Stimulated activated effector memory CD8-positive, alpha-beta T cell treated with anti-CD3 and anti-CD28 coated beads, Interleukin-12 subunit alpha, Interleukin-12 subunit beta, amount 100 ng/mL, for 72 hours (primary cell): ENCODE results near the gene ALDH18A1.

ENCODE experiments used
- ATAC-seq: fragments of 150-1000 bp; cut with Tn5 transposase; 2 replicates; pipeline ENCODE4 v1.10.0; 2021
- DNase-seq, 2 donors: peaks; one replicate each; pipeline ENCODE4 v3.0.0; 2021 to 2022; ENCODE audit warnings: low spot score in 2 of 2
- H3K27ac Mint-ChIP-seq: one replicate; pipeline ENCODE4 v1.8.0; 2022; ENCODE audit warnings: mild to moderate bottlenecking, mixed read lengths
- H3K36me3 Mint-ChIP-seq: one replicate; pipeline ENCODE4 v1.8.0; 2022; ENCODE audit warnings: mild to moderate bottlenecking, mixed read lengths
- H3K4me1 Mint-ChIP-seq: one replicate; pipeline ENCODE4 v1.8.0; 2022; ENCODE audit warnings: mixed read lengths
- H3K4me3 Mint-ChIP-seq: one replicate; pipeline ENCODE4 v1.8.0; 2022; ENCODE audit warnings: mild to moderate bottlenecking, mixed read lengths
- H3K9me3 Mint-ChIP-seq: one replicate; pipeline ENCODE4 v1.8.0; 2022; ENCODE audit warnings: mixed read lengths

The ALDH18A1 gene

DNA sequence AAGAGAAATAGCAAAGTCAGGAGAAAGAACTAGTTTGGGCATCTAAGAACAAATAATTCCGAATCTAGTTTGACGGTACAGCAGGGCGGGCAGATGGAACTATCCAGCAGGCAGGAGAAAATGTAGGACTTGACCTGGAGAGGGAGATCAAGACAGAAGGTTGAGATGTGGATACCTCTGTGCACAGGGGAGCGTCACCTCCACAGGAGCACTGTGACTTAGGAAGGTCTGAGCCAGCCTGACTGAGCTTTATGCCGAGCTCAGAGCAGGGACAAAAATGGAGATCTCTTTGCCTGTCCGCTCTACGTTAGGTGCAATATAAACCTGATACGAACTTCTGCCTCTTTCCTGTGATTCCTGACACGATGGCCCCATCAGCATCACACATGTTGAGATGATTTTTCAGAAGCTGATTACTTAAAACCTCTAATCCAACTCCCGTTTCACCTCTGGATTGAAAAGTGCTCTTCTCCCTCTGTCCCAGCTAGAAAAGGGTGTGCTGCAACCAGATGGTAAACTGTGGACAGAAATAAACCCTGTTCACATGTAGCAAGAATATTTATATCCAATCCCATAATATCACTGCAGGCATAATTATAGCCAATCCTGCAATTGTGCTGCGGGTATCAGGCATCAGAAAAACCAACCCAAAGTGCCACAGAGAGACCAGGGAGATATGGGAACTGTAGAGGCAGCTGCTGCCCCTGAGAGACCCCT is 81.7 kb downstream of the ALDH18A1 start:
- peak; percentile 28 for ATAC-seq
- H3K4me3 Mint-ChIP-seq, result no peak overlapping the region
- H3K4me1 Mint-ChIP-seq, result no peaks in the 10 kb centered on the region
- no peaks in the 10 kb centered on the region for H3K9me3 Mint-ChIP-seq
- H3K36me3 Mint-ChIP-seq, result no peaks in the 10 kb centered on the region
- H3K27ac Mint-ChIP-seq, result no peak overlapping the region
- no peak for DNase-seq

DNA sequence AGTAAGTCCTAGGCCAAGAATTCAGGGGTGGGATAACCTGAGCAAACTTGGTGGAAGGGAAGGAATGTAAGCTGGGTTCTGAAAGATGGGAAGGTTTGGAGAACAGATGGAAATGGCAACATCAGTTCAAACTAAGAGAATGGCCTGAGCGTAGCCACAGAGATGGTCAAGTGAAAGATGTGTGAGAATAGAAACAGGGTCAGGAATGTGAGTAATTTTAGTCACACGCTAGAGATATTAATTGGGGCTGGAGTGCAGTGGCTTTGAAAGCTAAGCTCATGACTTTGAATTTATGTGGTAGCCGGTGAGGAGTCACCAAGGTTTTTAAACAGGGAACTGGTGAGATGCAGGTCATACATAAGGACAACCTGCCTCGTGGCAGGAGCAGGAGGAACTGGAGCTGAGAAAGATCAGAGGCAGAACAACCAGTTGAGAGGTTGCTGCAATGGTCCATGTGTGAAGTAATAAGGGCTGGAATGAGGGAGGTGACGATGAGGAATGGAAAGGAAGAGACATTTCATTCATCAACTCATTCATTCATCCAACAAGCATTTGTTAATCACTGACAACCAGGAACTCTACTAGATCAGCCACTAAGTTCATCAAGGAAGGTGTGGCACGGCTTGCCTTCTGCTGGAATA is 82.4 kb downstream of the ALDH18A1 start:
- Mint-ChIP-seq H3K4me1 (no peaks in the 10 kb centered on the region), H3K4me3 (no peak overlapping the region), H3K9me3 (no peaks in the 10 kb centered on the region), H3K36me3 (no peaks in the 10 kb centered on the region), H3K27ac (no peak overlapping the region)
- DNase-seq, result no peak
- no peak for ATAC-seq

DNA sequence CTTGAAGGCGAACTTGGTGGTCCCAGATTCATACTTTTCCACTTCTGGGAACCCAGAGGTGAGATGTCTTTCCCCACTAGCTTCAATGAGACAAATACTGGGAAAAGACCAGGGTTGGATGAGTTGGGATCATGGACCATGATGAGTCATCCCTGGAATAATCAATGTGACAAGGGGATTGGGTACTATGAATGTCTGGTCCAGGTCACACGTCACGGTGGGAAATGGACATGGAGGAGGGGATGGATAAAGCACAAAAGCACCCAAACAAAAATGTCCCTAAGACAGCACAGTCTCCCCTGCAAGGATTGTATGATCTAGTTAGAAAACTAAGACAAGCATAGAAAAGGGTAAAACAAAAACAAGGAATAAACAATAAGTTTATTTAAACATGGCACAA is 83.0 kb downstream of the ALDH18A1 start:
- Mint-ChIP-seq H3K4me1 (no peaks in the 10 kb centered on the region), H3K4me3 (no peak overlapping the region), H3K27ac (no peak overlapping the region), H3K9me3 (no peaks in the 10 kb centered on the region), H3K36me3 (no peaks in the 10 kb centered on the region)
- no peak for ATAC-seq
- no peak for DNase-seq

DNA sequence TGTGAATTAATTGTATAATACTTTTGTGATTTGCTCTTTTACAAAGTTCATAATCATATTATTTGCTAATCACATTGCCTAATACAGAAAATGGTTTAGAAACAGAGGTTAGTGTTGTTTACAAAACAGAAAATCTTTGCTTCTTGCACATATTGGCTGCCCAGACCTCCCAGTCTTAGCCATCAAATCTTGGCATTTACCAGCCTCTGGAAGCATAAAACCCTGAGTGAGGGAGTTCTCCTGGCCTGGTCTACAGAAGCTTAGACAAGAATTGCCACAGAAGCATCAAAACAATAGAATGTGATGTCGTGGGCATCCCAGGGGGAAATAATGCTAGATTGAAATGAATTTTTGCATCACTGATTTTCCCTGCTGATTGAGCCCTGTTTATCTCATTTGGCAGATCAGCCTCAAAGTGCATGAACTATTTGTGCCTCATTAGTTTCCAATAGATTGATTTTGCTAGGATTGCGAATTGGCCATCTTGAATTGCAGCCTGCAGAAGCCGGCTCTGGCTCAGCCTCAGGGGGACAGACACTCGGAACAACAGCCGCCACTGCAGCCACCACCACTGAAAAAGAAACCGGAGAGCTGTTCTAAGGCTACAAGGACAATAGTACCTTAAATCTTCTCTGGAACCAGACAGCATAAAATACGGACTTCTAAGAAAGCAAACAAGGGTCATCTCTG is 84.2 kb downstream of the ALDH18A1 start:
- ATAC-seq, result no peak
- Mint-ChIP-seq H3K36me3 (no peaks in the 10 kb centered on the region), H3K9me3 (no peaks in the 10 kb centered on the region)

DNA sequence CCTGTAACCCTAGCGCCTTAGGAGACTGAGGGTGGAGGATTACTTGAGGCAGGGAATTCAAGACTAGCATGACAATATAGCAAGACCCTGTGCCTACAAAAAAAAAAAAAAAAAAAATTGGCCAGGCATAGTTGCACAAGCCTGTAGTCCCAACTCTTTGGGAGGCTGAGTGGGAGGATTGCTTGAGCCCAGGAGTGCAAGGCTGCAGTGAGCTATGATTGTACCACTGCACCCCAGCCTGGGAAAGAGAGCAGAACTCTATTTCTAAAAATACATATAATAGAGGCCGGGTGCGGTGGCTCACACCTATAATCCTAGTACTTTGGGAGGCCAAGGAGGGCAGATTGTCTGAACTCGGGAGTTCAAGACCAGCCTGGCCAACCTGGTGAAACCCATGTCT is 85.1 kb downstream of the ALDH18A1 start:
- DNase-seq (no peak), ATAC-seq (no peak)
- Mint-ChIP-seq H3K36me3 (no peaks in the 10 kb centered on the region), H3K4me3 (no peak overlapping the region), H3K27ac (no peak overlapping the region), H3K4me1 (no peaks in the 10 kb centered on the region), H3K9me3 (no peaks in the 10 kb centered on the region)

More for the DNA sequence above, 84.2 kb downstream of the ALDH18A1 start:
- H3K4me3 Mint-ChIP-seq, result no peak overlapping the region
- H3K27ac Mint-ChIP-seq, result no peak overlapping the region
- H3K4me1 Mint-ChIP-seq, result no peaks in the 10 kb centered on the region
- no peak for DNase-seq

DNA sequence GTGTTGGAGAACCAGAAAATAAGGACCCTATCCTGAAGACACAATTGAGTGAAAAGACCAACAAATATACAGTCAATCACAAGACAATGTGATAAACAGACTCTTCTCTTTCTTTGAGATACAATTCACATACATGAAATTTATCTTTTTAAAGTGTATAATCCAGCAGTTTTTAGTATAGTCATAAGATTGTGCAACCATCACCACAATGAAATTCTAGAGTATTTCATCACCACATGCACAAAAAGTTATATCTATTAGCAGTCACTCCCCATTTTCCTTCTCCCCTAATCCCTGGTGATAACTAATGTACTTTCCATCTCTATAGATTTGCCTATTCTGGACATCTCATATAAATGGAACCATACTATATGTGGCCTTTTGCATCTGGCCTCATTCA is 87.1 kb downstream of the ALDH18A1 start:
- no peaks in the 10 kb centered on the region for H3K36me3 Mint-ChIP-seq
- H3K4me1 Mint-ChIP-seq, result no peaks in the 10 kb centered on the region
- H3K27ac Mint-ChIP-seq, result no peak overlapping the region
- no peaks in the 10 kb centered on the region for H3K9me3 Mint-ChIP-seq
- ATAC-seq (no peak), DNase-seq (no peak)
- no peak overlapping the region for H3K4me3 Mint-ChIP-seq

DNA sequence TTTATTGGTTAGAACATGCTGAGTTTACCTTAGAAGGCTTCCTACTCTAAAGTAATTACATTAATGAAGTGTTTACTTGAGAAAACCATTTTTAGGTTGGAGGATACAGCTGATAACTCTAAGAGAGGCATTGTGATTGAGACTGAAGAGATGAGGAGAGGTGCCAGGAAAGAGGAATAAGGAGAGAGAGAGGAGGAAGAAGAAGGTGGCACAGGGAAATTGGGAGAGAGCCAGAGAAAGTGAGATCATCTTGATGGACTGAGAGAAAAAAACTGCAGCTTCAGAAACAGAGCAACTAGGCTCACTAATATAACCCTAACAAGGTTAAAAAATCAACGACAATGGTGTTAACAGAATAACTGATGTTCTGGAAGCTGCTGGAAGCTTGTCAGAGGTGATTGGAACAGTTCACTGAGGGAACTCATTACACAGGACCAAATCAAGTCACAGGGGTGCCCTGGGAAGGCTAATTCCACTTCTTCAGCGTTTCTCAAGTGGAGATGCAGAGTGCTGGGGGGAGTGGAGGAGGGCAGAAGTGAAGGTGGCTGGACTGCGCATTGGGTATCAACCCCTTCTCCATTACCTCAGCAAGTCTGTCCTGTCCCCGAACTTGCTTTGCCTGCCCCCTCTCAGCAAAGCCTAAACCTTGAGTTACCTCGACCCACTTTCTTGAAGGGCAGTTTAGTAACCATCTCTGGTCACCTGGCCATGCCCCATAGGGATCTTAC is 88.4 kb downstream of the ALDH18A1 start:
- H3K4me1 Mint-ChIP-seq, result no peaks in the 10 kb centered on the region
- H3K27ac Mint-ChIP-seq, result no peak overlapping the region
- no peak overlapping the region for H3K4me3 Mint-ChIP-seq
- ATAC-seq, result no peak
- no peak for DNase-seq
- H3K9me3 Mint-ChIP-seq, result no peaks in the 10 kb centered on the region
- H3K36me3 Mint-ChIP-seq, result no peaks in the 10 kb centered on the region

DNA sequence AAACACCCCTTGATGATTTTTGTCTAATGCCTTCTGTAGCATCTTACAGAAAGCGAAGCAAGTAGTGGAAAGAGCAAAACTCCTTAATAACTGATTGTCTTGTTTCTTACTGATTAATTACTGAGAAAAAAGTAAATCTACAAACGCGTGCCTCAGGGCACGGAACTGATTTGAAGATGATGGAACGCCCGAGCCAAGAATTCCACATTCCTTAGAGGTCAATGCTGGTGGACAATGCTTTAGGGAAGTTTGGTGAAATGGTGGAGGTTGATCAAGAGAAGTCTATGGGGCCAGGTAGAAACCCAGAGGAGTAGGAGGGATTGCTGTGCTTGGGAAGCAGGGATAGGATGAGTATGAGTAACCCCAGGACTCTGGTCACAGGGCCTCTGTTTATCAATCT is 90.4 kb downstream of the ALDH18A1 start:
- Mint-ChIP-seq H3K4me3 (no peak overlapping the region), H3K36me3 (no peaks in the 10 kb centered on the region), H3K9me3 (no peaks in the 10 kb centered on the region), H3K4me1 (no peaks in the 10 kb centered on the region), H3K27ac (no peak overlapping the region)
- no peak for ATAC-seq
- no peak for DNase-seq

DNA sequence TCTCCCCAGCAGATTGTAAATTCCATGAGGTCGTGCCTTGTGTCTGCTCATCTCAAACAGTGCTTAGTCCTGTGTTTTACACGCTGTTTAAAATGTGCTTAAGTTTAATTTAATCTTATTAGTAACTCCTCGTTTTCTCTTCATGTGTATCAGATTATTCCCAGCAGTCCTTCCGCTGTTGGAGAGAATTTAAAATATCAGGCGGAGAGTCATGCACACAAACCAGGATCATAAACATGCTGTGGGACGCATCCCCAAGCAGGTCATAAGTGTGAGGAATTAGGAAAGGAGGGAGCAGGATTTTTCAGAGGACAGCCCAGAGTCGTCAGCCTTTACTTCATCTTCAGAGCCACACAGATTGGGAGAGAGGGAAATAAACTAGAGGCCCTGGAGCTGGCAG is 91.2 kb downstream of the ALDH18A1 start:
- no peak for DNase-seq
- Mint-ChIP-seq H3K9me3 (no peaks in the 10 kb centered on the region), H3K36me3 (no peaks in the 10 kb centered on the region), H3K27ac (peak overlapping the region; percentile 11), H3K4me1 (peaks cover 6% of the 10 kb centered on the region), H3K4me3 (no peak overlapping the region)
- ATAC-seq, result no peak

DNA sequence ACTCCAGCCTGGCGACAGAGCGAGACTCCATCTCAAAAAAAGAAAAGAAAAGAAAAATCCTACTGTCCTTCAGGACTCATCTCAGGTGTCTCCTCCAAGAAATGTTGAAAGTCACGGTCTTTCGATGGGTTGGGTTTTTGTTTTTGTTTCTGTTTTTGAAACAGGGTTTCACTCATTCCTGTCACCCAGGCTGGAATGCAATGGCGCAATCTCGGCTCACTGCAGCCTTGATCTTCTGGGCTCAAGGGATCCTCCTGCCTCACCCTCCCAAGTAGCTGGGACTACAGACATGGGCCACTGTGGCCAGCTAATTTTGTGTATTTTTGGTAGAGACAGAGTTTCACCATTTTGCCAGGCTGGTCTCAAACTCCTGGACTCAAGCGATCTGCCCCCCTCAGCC is 92.2 kb downstream of the ALDH18A1 start:
- no peak for DNase-seq
- no peak for ATAC-seq
- Mint-ChIP-seq H3K36me3 (no peaks in the 10 kb centered on the region), H3K9me3 (no peaks in the 10 kb centered on the region), H3K27ac (no peak overlapping the region), H3K4me3 (no peak overlapping the region), H3K4me1 (peaks cover 17% of the 10 kb centered on the region)

DNA sequence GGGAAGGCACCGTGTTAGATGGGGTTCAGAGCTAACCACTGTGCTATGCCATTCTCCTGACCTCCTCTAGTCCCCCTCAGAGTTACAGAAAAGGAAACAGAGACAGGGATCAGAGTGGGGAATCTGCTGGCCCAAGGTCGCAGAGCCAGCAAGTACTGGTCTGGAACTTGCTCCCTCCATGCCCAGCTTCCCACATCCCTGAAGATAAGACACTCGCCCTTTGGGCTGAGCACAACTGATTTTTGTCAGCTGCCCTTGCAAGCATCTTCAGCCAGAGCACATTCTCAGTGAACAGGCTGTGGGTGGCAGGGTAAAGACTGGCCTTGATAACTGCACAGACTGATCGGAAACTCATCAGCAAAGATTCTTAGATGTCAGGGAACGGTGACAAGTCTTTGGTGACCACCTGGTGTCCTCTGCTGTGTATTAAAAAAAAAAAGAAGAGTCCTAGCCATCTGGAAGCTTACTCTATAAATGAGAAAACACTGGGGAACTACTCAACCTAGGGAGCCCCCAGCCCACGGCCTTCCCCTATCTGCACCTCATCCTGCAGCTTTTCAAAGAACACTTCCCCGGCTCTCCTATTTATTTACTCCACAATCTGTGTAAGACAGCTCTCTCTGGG is 94.1 kb downstream of the ALDH18A1 start:
- Mint-ChIP-seq H3K4me1 (peaks cover 18% of the 10 kb centered on the region), H3K27ac (peak overlapping the region; percentile 48), H3K4me3 (no peak overlapping the region), H3K9me3 (no peaks in the 10 kb centered on the region), H3K36me3 (no peaks in the 10 kb centered on the region)
- ATAC-seq (no peak), DNase-seq (no peak)

DNA sequence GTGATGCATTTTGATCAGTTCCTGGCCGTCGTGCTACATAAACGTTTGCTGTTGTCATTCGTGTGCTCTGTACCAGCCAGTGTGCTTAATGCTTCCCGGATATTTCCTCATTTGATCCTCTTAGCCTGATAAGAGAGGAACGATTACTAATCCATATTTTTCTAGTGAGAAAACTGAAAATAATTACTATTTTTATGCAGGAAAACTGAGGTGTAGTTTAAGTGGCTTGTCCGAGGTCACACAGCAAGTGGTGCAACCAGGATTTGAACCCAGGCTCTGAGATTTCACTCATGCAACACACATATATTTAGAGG is 94.7 kb downstream of the ALDH18A1 start:
- no peak overlapping the region for H3K27ac Mint-ChIP-seq
- no peaks in the 10 kb centered on the region for H3K9me3 Mint-ChIP-seq
- DNase-seq (no peak), ATAC-seq (no peak)
- H3K36me3 Mint-ChIP-seq, result no peaks in the 10 kb centered on the region
- H3K4me3 Mint-ChIP-seq, result peak overlapping the region; percentile 95
- H3K4me1 Mint-ChIP-seq, result peaks cover 18% of the 10 kb centered on the region

DNA sequence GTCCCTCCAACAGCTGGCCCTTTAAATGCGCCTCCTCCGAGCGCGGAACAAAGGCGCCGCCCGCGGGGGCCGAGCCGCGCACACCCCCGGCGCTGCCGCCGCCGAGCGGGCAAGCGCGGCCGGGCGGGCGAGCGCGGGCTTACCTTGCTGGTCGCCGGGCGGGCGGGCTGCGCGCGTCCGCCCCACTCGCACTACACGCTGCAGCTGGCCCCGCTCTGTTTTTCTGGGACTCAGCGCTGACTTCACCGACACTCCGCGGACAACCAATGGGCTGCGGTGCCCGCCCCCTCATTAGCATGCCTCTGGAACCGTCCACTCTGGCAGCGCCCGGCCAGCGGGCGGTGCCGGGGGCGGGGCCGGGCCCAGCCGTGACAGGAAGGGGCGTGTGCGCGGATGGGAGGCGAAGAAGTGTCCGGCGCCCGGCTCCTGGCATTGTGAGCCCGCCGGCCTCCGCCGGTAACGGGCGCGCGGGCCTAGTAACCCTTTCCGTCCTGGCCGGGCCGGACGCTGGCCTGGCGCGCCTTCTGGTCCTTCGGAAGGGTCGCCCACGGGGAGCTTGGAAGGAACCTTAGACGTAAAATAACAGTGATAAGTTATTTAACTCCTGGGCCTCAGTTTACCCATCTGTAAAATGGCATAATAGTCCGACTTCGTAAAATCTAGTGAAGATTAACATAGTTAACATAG is 95.2 kb downstream of the ALDH18A1 start, which contains the start of gene SORBS1:
SORBS1 (minus strand) TSS at position 195 of the 687 bp plus-strand sequence. CDS start 120,236 bp downstream, outside the sequence.
- peak; percentile 99 for ATAC-seq
- peak within 1 kb of the TSS; percentile 95 for H3K4me3 Mint-ChIP-seq
- H3K36me3 Mint-ChIP-seq, result no peaks in the 10 kb centered on the region
- DNase-seq, result peak; percentile 76 to 91
- peaks cover 18% of the 10 kb centered on the region for H3K4me1 Mint-ChIP-seq
- peak within 1 kb of the TSS; percentile 48 for H3K27ac Mint-ChIP-seq
- no peaks in the 10 kb centered on the region for H3K9me3 Mint-ChIP-seq

DNA sequence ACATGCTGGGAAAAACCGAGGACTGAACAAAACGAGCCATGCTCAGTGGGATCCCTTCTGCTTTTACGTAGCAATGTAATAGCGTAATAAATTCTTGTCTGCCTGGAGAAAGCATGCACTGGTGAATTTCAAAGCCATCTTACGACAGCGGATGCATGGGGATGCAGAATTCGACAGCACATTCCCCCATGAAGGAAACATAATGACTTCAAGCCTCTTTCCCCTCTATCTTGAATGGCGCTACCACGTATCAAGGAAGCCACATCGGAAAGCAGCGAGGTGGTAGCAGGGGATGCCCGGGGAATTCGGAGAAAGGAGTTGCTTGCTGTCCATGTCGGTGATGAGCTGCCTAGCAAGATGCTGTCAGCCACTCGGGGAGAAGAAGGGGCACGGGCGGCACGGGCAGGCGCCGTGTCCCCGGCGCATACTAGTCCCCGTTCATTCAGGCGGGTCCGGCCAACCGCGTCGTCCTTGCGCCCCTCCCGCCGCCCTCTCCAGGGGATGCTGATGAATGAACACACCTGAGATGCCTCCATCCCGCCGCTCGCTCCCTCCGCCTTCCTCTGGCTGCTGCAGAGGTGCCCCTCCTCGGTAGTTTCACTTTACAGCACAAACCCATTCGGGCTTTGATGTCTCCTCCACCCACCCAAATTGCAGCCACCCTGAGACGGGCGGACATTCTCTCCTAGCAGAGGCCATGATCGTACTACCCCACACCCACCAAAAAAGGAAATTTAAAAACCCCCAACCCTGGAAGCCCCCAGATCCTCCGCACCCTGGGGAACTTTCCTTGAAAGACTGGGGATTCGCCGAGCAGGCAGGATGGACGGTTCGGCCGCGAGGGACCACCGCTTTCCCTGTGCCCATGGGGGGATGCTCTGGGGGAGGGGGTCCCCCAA is 96.0 kb downstream of the ALDH18A1 start:
- Mint-ChIP-seq H3K36me3 (no peaks in the 10 kb centered on the region), H3K9me3 (no peaks in the 10 kb centered on the region), H3K27ac (peak overlapping the region; percentile 34), H3K4me1 (peaks cover 18% of the 10 kb centered on the region), H3K4me3 (peak overlapping the region; percentile 95)
- peak; percentile 49 for ATAC-seq
- peak; percentile 25 to 75 for DNase-seq
